Measurements from ENCODE around the gene CCDC43.
A peak's percentile ranks its signal among the peaks of the same experiment; 100 is the strongest.
"Not testable (repeated sequence)": the region's sequence is repeated elsewhere in the genome, so short reads cannot be mapped to it uniquely, and the experiment has no call there.

Gene CCDC43, protein sequence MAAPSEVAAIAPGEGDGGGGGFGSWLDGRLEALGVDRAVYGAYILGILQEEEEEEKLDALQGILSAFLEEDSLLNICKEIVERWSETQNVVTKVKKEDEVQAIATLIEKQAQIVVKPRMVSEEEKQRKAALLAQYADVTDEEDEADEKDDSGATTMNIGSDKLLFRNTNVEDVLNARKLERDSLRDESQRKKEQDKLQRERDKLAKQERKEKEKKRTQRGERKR

DNA sequence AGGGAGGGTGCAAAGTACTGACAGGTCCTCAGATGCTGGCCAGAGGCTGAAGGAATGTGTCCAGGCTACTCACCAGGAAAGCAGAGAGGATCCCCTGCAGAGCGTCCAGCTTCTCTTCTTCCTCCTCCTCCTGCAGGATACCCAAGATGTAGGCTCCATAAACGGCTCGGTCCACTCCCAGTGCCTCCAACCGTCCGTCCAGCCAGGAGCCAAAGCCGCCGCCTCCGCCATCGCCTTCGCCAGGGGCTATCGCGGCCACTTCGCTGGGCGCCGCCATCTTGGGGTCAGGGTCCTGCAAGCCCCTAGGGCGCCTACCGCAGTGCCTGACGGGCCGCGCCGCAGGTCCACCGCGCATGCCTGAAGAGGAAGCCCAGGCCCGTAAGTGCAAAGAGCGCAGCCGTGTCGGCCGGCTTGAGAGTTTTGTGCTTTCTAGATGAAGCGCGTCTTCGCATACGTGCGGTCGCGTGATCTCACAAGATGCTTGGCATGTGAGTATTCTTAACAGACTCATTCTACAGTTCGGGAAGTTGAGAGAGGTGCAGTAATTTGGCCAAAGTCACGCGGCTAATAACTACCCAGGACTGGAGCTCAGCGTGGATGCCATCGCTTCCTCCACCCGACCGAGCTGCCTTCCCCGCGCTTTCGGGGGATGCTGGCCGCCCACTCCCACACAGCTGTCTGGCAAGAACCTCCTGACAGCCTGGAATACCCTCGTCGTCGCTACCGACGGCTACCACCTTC is at the start of gene CCDC43:
TSS of gene CCDC43 (minus strand) at position 300 of the 741 bp plus-strand sequence. CDS start at position 277, 23 bp downstream.
- TF ChIP-seq, protein P1, sequence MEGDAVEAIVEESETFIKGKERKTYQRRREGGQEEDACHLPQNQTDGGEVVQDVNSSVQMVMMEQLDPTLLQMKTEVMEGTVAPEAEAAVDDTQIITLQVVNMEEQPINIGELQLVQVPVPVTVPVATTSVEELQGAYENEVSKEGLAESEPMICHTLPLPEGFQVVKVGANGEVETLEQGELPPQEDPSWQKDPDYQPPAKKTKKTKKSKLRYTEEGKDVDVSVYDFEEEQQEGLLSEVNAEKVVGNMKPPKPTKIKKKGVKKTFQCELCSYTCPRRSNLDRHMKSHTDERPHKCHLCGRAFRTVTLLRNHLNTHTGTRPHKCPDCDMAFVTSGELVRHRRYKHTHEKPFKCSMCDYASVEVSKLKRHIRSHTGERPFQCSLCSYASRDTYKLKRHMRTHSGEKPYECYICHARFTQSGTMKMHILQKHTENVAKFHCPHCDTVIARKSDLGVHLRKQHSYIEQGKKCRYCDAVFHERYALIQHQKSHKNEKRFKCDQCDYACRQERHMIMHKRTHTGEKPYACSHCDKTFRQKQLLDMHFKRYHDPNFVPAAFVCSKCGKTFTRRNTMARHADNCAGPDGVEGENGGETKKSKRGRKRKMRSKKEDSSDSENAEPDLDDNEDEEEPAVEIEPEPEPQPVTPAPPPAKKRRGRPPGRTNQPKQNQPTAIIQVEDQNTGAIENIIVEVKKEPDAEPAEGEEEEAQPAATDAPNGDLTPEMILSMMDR (IDR thresholded peaks at IDR 0.05; ENCODE audit: insufficient read depth, low read length, poor library complexity, severe bottlenecking): no peak
- DNase-seq (ENCODE audit: extremely low read depth, insufficient read length): peak; percentile 94
- H3K36me3 ChIP-seq (ENCODE audit: control insufficient read depth, insufficient read depth, low read length): no peaks in the 10 kb centered on the region; the same call in 1 of the 2 replicates
- H3K4me3 ChIP-seq (replicated peaks; ENCODE audit: low read depth, low read length): peak within 1 kb of the TSS; percentile 86
- H3K27me3 ChIP-seq (replicated peaks; ENCODE audit: control insufficient read depth, insufficient read depth, low read length): no peaks in the 10 kb centered on the region

DNA sequence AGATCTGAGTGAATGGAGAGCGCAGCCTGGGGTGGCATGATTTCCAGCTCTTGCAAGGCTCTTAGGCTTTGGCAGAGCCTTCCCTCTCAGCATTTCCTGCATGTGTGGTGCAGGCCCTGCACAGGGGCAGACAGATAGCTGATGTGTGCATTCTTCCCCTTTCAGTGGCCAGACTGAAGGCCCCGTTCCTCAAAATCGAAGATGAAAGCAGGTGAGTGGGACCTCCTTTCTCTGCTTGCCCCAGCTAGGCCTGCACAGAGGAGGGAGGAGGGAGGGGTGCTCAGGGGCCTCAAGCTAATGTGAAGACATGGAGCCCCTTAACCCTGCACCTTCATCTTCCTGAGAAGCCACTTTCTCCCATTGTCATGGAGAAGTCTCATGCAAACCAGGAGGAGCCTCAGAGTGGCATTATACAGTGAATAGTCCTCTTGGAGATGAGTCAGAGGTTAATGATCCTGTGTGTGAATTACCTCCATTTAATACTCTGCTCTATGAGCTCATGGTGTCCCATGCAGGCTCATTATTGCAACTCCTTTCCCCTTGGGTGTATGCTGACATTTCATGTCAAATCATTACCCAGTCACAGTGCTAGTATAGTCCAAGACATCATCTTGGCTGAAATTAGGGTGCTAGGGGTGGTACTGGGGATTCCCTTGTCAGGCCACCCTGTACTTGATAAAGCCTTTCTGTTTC is 48.8 kb upstream of the CCDC43 start:
- TF ChIP-seq, protein P1 (IDR thresholded peaks at IDR 0.05; ENCODE audit: insufficient read depth, low read length, poor library complexity, severe bottlenecking): no peak
- no peak for DNase-seq (ENCODE audit: extremely low read depth, insufficient read length)
- Histone ChIP-seq H3K4me3 (replicated peaks; ENCODE audit: low read depth, low read length) (no peak overlapping the region), H3K36me3 (ENCODE audit: control insufficient read depth, insufficient read depth, low read length) (peaks cover 9% of the 10 kb centered on the region), H3K27me3 (replicated peaks; ENCODE audit: control insufficient read depth, insufficient read depth, low read length) (no peaks in the 10 kb centered on the region)

DNA sequence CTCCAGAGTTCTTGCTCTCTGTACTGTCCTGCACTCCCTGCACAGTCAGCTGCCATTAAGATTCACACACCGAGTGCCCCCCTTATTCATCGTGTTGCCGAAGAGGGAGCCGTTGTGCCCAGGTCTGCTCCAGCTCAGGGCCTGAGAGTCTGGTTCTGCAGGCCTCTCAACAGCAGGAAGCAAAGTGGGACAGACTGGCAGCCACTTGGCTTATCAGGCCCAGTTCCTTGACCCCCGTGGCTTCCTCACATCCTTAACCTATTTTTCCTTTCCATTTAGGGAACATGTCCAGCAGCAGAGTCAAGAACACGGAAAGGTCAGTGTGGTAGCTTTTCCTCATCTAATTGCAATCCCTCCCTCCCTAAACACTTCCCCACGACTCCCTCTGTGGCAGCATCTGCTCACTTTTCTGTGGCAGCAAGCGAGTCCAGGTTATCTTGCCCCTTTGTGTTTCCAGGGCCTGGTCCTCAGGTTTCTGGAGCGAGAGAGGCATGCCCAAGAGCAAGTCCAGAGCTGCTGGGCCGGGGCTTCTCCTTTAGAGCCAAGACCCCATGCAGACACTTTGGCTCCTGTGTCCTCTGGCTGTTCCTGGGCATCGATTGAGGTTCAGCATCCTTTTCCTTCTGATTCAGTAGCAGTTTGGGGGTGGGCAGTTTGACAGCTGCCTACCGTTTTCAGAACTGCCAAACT is 47.1 kb upstream of the CCDC43 start:
- TF ChIP-seq, protein P1 (IDR thresholded peaks at IDR 0.05; ENCODE audit: insufficient read depth, low read length, poor library complexity, severe bottlenecking): no peak

DNA sequence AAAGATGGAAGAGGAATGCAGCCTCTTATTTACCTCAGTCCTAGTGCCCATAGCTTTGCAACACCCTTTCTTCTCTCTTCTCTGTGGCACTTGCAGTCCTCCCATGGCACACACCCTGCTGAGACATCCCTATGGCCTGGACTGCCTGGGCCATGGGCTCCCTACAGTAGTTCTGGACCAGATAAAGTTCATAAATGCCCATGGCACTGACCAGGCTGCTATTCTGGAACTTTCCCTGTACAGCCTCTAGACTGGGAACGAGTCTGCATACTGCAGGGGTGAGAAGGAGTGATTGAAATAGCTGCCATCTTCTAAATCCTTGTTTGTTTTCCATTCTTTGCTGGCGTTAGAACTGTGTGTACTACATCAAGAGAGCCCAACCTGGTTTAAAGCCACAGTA is 44.7 kb upstream of the CCDC43 start:
- TF ChIP-seq, protein P1 (IDR thresholded peaks at IDR 0.05; ENCODE audit: insufficient read depth, low read length, poor library complexity, severe bottlenecking): no peak
- H3K27me3 ChIP-seq (replicated peaks; ENCODE audit: control insufficient read depth, insufficient read depth, low read length): no peaks in the 10 kb centered on the region
- DNase-seq (ENCODE audit: extremely low read depth, insufficient read length): no peak
- peaks cover 19% of the 10 kb centered on the region for H3K36me3 ChIP-seq (ENCODE audit: control insufficient read depth, insufficient read depth, low read length)
- H3K4me3 ChIP-seq (replicated peaks; ENCODE audit: low read depth, low read length): no peak overlapping the region

More for the DNA sequence above, 47.1 kb upstream of the CCDC43 start:
- H3K27me3 ChIP-seq (replicated peaks; ENCODE audit: control insufficient read depth, insufficient read depth, low read length): no peaks in the 10 kb centered on the region
- peaks cover 12% of the 10 kb centered on the region for H3K36me3 ChIP-seq (ENCODE audit: control insufficient read depth, insufficient read depth, low read length)
- no peak overlapping the region for H3K4me3 ChIP-seq (replicated peaks; ENCODE audit: low read depth, low read length)
- DNase-seq (ENCODE audit: extremely low read depth, insufficient read length): no peak

DNA sequence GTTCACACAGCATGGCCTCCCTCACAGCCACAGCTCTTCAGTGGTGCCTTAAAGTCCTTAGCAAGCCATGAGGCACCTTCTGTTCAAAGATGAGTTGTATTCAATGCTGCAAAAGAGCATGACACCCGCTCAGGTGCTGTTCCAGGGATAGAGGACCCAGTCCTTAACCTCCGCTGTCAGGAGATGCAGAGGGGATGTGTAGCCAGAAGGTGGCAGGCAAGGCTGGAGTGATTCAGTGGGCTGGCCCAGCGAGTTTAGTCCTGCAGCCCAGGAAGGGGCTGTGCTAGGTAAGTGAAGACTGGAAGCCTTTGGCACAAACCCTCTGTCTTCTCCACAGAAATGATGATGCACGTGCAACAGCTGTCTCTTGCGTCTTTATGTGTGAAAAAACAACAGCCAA is 44.2 kb upstream of the CCDC43 start:
- H3K27me3 ChIP-seq (replicated peaks; ENCODE audit: control insufficient read depth, insufficient read depth, low read length): no peaks in the 10 kb centered on the region
- TF ChIP-seq, protein P1 (IDR thresholded peaks at IDR 0.05; ENCODE audit: insufficient read depth, low read length, poor library complexity, severe bottlenecking): no peak
- peaks cover 20% of the 10 kb centered on the region for H3K36me3 ChIP-seq (ENCODE audit: control insufficient read depth, insufficient read depth, low read length)
- no peak overlapping the region for H3K4me3 ChIP-seq (replicated peaks; ENCODE audit: low read depth, low read length)
- no peak for DNase-seq (ENCODE audit: extremely low read depth, insufficient read length)

DNA sequence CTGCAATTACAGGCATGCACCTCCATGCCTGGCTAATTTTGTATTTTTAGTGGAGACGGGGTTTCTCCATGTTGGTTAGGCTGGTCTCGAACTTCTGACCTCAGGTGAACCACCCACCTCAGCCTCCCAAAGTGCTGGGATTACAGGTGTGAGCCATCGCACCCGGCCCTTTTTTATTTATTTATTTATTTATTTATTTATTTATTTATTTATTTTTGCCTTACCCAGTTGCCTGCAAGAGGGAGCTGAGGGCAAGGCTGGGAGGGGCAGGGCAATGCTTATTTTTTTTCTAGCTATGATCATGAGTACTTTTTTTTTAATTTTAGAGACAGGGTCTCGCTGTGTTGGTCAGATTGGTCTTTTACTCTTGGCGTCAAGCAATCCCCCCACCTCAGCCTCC is 36.5 kb upstream of the CCDC43 start:
- DNase-seq (ENCODE audit: extremely low read depth, insufficient read length); H3K36me3 ChIP-seq (ENCODE audit: control insufficient read depth, insufficient read depth, low read length); H3K27me3 ChIP-seq (replicated peaks; ENCODE audit: control insufficient read depth, insufficient read depth, low read length); H3K4me3 ChIP-seq (replicated peaks; ENCODE audit: low read depth, low read length): not testable (repeated sequence)

Measured in GM06990 (cell line).